ENCODE measurements around the gene ODC1.

The ODC1 gene

DNA sequence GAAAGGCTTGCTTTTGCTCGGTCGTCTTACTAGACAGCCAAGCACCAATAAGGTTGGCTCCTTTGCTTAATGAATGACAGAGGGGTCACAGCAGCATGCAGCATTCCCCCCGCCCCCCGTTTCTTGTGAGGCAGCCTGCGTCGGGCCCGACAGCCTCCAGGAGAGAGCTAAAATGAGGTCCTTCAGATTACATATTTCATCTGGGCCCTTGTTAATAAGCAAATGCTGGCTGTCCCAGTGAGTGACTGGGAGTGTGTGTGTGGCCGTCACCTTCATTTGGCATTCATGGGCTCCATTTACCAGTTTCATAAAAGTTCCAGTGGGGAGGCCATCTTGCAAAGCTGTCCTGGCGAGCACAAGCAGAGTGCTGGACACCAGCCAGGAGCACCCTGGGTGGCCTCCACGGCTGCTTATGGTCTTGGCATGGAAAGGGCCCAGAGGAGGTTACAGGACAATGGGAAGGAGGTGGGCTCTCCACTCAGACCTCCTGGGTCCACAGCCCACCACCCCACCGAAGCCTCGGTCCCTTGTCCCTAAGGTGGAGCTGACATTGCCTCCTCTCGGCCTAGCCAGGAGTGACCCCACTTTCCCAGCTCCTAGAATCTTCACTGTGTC is 37.2 kb downstream of the ODC1 start:
- Histone ChIP-seq H3K27me3 (no peaks in the 10 kb centered on the region), H3K27ac (peak overlapping the region; percentile 96), H3K4me3 (ENCODE audit: low read depth in 1 of 2, low read length in 1 of 2) (peak overlapping the region; percentile 60 to 64), H3K36me3 (no peaks in the 10 kb centered on the region), H3K4me1 (ENCODE audit: control insufficient read depth in 1 of 2, insufficient read depth in 1 of 2, low read depth in 1 of 2, low read length in 1 of 2) (peaks cover 64% of the 10 kb centered on the region in 2 experiments), H3K9me3 (no peaks in the 10 kb centered on the region)
- no peak for TF ChIP-seq CTCF (IDR thresholded peaks at IDR 0.05)

DNA sequence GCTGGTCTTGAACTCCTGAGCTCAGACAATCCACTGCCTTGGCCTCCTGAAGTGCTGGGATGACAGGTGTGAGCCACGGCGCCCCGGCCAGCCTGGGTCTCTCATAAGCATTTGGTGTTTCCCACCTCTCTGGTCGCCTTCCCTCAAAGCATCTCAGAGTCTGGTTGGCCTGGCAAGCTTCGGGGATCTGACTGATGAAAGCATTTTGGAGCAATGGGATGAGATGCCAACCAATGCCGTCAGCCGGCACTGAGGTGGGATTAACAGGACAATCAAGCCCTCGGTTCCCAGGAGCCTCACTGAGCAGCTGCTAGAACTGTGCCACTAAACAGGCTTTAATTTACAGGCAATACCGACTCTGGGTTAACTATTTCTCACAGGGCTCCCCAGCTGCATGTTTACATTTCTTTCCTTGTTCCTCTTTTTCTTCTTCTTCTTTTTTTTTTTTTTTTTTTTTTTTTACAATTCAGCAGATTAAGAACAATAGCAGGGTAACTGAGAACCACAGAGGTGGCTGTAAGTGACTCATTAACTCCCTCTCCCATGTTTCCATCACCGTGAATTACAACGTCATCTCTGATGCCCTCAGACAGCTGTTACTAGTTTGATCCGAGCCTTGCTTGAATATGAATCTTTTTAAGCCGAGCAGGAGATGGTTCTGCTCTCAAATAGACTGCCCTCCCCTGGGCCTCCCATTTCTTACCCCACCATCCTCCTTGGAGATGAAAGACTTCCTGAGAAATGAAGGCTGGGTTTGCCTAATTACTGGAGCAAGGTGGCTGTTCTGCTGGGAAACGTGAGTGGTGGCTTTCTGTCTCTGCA is 37.9 kb downstream of the ODC1 start:
- Histone ChIP-seq H3K27me3 (no peaks in the 10 kb centered on the region), H3K27ac (peak overlapping the region; percentile 96), H3K36me3 (no peaks in the 10 kb centered on the region), H3K4me3 (ENCODE audit: low read depth in 1 of 2, low read length in 1 of 2) (peak overlapping the region; percentile 60 to 64), H3K9me3 (no peaks in the 10 kb centered on the region), H3K4me1 (ENCODE audit: control insufficient read depth in 1 of 2, insufficient read depth in 1 of 2, low read depth in 1 of 2, low read length in 1 of 2) (peaks cover 65 to 68% of the 10 kb centered on the region in 2 experiments)
- no peak for TF ChIP-seq CTCF (IDR thresholded peaks at IDR 0.05)

DNA sequence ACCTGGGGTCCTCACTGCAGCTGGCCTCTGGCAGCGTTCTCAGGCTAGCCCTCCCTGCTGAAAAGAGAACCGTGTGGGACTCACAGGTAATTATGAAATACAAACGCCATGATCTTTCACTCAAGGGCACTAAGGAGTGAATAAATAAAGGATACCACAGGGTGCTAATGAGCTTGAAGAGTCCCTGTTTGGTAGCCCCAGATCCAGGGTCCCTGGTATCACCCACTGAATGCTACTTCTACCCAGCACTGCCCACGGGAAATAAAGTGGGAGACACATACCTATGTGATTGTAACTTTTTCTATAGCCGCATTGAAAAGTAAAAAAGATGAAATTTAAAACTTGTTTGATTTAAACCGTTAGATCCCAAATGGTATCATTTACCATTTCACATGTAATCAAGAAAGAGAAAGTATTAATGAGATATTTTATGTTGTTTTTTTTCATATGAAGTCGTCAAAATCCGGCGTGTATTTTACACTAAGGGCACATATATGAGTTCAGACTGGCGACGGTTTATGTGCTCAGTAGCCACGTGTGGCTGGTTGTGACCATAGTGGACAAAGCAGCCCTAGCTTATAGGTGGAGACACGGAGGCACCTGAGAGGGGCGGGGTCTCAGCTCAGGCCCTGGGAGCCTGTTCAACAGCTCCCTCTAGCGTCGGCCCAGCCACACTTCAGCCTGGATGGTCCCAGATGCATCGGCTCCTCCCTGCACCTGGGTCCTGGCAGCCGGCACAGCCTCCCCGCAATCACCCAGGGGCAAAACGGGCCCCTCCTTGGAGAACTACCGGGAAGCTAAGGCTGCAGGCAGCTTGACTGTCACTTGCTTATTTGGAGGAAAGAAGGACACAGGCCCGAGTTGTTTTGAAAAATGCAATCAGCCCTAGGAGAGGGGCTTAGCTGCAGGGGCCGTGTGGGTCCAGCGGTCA is 39.2 kb downstream of the ODC1 start:
- Histone ChIP-seq H3K9me3 (no peaks in the 10 kb centered on the region), H3K27me3 (no peaks in the 10 kb centered on the region), H3K27ac (peak overlapping the region; percentile 96), H3K4me1 (ENCODE audit: control insufficient read depth in 1 of 2, insufficient read depth in 1 of 2, low read depth in 1 of 2, low read length in 1 of 2) (peaks cover 65 to 68% of the 10 kb centered on the region in 2 experiments), H3K4me3 (ENCODE audit: low read depth in 1 of 2, low read length in 1 of 2) (peak overlapping the region; percentile 60 to 64), H3K36me3 (peaks cover 11% of the 10 kb centered on the region)
- TF ChIP-seq CTCF (IDR thresholded peaks at IDR 0.05): peak; percentile 99

GRCh38 chr2:10407841-10408648 is 40.1 kb downstream of the ODC1 start:
- Histone ChIP-seq H3K36me3 (peaks cover 12% of the 10 kb centered on the region), H3K4me1 (ENCODE audit: control insufficient read depth in 1 of 2, insufficient read depth in 1 of 2, low read depth in 1 of 2, low read length in 1 of 2) (peaks cover 65 to 68% of the 10 kb centered on the region in 2 experiments), H3K27me3 (no peaks in the 10 kb centered on the region), H3K9me3 (no peaks in the 10 kb centered on the region), H3K4me3 (ENCODE audit: low read depth in 1 of 2, low read length in 1 of 2) (peak overlapping the region; percentile 60 to 64), H3K27ac (peak overlapping the region; percentile 96)
- no peak for TF ChIP-seq CTCF (IDR thresholded peaks at IDR 0.05)

DNA sequence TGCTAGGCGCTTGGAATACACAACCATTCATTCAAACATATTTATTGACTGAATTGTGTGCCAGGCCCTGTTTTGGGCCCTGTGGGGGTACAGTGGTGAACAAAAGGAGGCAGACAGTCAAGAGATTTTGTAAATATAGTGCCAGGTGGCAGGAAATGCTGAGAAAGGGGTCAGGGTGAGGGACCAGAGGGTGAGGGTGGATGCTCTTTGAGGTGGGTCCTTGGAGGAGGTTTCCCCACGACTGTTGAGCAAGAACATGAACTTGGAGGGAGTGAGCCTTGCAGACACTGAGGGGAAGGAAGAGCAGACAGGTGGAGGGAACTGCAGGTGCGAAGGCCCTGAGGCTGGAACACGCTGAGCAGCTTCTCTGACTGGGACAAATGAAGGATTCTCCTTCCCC is 40.7 kb downstream of the ODC1 start:
- H3K27ac ChIP-seq: peak overlapping the region; percentile 96
- H3K4me3 ChIP-seq (ENCODE audit: low read depth in 1 of 2, low read length in 1 of 2): peak overlapping the region; percentile 60 to 64

More for the DNA sequence above, 40.7 kb downstream of the ODC1 start:
- Histone ChIP-seq H3K9me3 (no peaks in the 10 kb centered on the region), H3K4me1 (ENCODE audit: control insufficient read depth in 1 of 2, insufficient read depth in 1 of 2, low read depth in 1 of 2, low read length in 1 of 2) (peaks cover 65 to 67% of the 10 kb centered on the region in 2 experiments), H3K27me3 (no peaks in the 10 kb centered on the region), H3K36me3 (peaks cover 12% of the 10 kb centered on the region)
- TF ChIP-seq CTCF (IDR thresholded peaks at IDR 0.05): no peak
